ENCODE measurements around the gene MYDGF.

DNA sequence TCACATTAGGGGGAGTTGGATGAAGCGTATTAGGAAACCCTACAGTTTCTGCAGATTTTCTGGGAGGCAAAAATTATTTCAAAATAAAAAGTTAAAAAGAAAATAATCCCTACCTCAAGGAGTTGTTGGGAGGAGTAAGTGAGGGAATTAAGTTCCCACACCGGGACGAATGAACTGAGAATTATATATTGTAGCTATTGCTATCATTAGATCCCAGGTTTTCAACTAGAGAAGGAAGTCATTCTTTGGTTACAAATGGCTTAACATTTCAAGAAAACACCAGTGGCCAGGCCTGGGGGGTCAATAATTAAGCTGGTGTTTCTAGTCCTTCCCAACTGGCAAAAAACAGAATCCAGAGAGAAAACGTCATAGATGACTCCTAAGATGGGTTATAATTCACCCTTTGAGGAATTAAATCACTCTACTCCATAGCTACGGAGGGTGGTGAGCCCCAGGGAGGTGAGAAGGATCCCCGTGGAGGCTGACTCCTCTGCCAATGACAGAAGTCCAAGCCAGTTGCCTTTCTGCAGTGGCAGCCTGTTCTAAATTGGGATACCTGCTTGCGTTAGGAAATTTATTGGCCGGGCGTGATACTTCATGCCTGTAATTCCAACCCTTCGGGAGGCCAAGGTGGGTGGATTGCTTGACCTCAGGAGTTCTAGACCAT lies 1.2 kb upstream of the MYDGF start:
- TF ChIP-seq, protein P1, sequence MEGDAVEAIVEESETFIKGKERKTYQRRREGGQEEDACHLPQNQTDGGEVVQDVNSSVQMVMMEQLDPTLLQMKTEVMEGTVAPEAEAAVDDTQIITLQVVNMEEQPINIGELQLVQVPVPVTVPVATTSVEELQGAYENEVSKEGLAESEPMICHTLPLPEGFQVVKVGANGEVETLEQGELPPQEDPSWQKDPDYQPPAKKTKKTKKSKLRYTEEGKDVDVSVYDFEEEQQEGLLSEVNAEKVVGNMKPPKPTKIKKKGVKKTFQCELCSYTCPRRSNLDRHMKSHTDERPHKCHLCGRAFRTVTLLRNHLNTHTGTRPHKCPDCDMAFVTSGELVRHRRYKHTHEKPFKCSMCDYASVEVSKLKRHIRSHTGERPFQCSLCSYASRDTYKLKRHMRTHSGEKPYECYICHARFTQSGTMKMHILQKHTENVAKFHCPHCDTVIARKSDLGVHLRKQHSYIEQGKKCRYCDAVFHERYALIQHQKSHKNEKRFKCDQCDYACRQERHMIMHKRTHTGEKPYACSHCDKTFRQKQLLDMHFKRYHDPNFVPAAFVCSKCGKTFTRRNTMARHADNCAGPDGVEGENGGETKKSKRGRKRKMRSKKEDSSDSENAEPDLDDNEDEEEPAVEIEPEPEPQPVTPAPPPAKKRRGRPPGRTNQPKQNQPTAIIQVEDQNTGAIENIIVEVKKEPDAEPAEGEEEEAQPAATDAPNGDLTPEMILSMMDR (IDR thresholded peaks at IDR 0.05; ENCODE audit: low read length) = no peak
- no peak for TF ChIP-seq EZH2 (IDR thresholded peaks at IDR 0.05; ENCODE audit: borderline replicate concordance, low read length)

Data from OCI-LY1 (cell line).